IMR-90 (cell line): ENCODE data around the gene GPA33. TPM values are rescaled to one million over a fixed set of nuclear protein-coding genes. Genes with fewer than 3 reads are reported as not detected.

Source experiments
- ATAC-seq: fragments of 200-7000 bp; cut with Tn5 transposase; 2 replicates; pipeline ENCODE4 v1.9.1; 2020; ENCODE audit warnings: low read depth, mild to moderate bottlenecking, moderate library complexity
- BruUV-seq: library from RNA; stranded (reverse); fragments of 400-500 nt; replicated peaks from 2 replicates; lab custom pipeline; 2021; lab: Mats Ljungman, UMichigan
- CTCF ChIA-PET: fragments of 300-600 bp; formaldehyde crosslinking; extraction: SDS; loops from one replicate; lab custom pipeline; 2021; ENCODE audit warnings: antibody characterized with exemption; lab: Yijun Ruan, JAX
- POLR2A ChIA-PET: fragments of 300-600 bp; sonication (Branson Sonifier 250); formaldehyde crosslinking; loops from one replicate; lab custom pipeline; 2022; ENCODE audit warnings: antibody characterized with exemption; ENCODE audit not compliant: unreplicated experiment; lab: Charles Lee
- DNase-seq: peaks from one replicate; pipeline ENCODE4 v3.0.0; 2013
- H2AFZ ChIP-seq: replicated peaks from 2 replicates; pipeline ENCODE3; 2013; ENCODE audit warnings: low read length, mild to moderate bottlenecking; ENCODE audit not compliant: poor library complexity
- H2AK5ac ChIP-seq: 2 replicates; pipeline ENCODE4 v1.6.1; 2013; ENCODE audit warnings: low read depth, low read length, inconsistent platforms
- H2AK9ac ChIP-seq: replicated peaks from 2 replicates; pipeline ENCODE3; 2013; ENCODE audit warnings: mild to moderate bottlenecking, low read depth, low read length, moderate library complexity; ENCODE audit not compliant: poor library complexity
- H2BK120ac ChIP-seq: 2 replicates; pipeline ENCODE4 v1.6.1; 2013; ENCODE audit warnings: low read depth, low read length, inconsistent platforms
- H2BK15ac ChIP-seq: 3 replicates; pipeline ENCODE4 v1.6.1; 2013; ENCODE audit warnings: low read depth, low read length, inconsistent platforms
- H2BK20ac ChIP-seq: 2 replicates; pipeline ENCODE4 v1.6.1; 2013; ENCODE audit warnings: low read depth, mild to moderate bottlenecking, inconsistent platforms, low read length, moderate library complexity
- H2BK5ac ChIP-seq: 2 replicates; pipeline ENCODE4 v1.6.1; 2013; ENCODE audit warnings: mild to moderate bottlenecking, low read depth, low read length, inconsistent platforms; ENCODE audit not compliant: poor library complexity, severe bottlenecking
- H3K14ac ChIP-seq: replicated peaks from 2 replicates; pipeline ENCODE4 v1.6.1; 2013; ENCODE audit warnings: low read depth, low read length, inconsistent platforms
- H3K18ac ChIP-seq: 2 replicates; pipeline ENCODE4 v1.6.1; 2013; ENCODE audit warnings: low read depth, low read length, control low read depth
- H3K23ac ChIP-seq: 2 replicates; pipeline ENCODE4 v1.6.1; 2013; ENCODE audit warnings: low read depth, low read length, inconsistent platforms
- H3K27ac ChIP-seq: 2 replicates; pipeline ENCODE4 v1.5.1; 2013; ENCODE audit warnings: mild to moderate bottlenecking, control low read depth, low read length; ENCODE audit not compliant: insufficient read depth
- H3K27me3 ChIP-seq: 2 replicates; pipeline ENCODE4 v1.6.1; 2013; ENCODE audit warnings: low read length; ENCODE audit not compliant: control insufficient read depth, insufficient read depth
- H3K36me3 ChIP-seq: 2 replicates; pipeline ENCODE4 v1.6.1; 2013; ENCODE audit warnings: low read length, mixed read lengths; ENCODE audit not compliant: control insufficient read depth, insufficient read depth
- H3K4ac ChIP-seq: 2 replicates; pipeline ENCODE4 v1.6.1; 2013; ENCODE audit warnings: low read depth, low read length, inconsistent platforms
- H3K4me1 ChIP-seq: 2 replicates; pipeline ENCODE4 v1.6.1; 2013; ENCODE audit warnings: low read length, mixed read lengths; ENCODE audit not compliant: control insufficient read depth, insufficient read depth
- H3K4me2 ChIP-seq: 2 replicates; pipeline ENCODE4 v1.6.1; 2013; ENCODE audit warnings: low read depth, mild to moderate bottlenecking, control low read depth, low read length, moderate library complexity
- H3K4me3 ChIP-seq: 2 replicates; pipeline ENCODE4 v1.5.1; 2013; ENCODE audit warnings: low read depth, mild to moderate bottlenecking, control low read depth, low read length, moderate library complexity; ENCODE audit not compliant: insufficient read depth
- H3K56ac ChIP-seq: 2 replicates; pipeline ENCODE4 v1.6.1; 2013; ENCODE audit warnings: low read length, inconsistent platforms; ENCODE audit not compliant: insufficient read depth; ENCODE audit errors: extremely low read depth
- H3K79me1 ChIP-seq, 2 experiments: 2 replicates each; pipeline ENCODE4 v1.6.1; 2013; ENCODE audit warnings: low read length in 2 of 2, inconsistent platforms in 1 of 2, low read depth in 1 of 2
- H3K9ac ChIP-seq: 2 replicates; pipeline ENCODE4 v1.6.1; 2013; ENCODE audit warnings: low read depth, low read length, control low read depth
- H3K9me1 ChIP-seq: 2 replicates; pipeline ENCODE4 v1.6.1; 2013; ENCODE audit warnings: low read length, inconsistent platforms; ENCODE audit not compliant: insufficient read depth
- H3K9me3 ChIP-seq: 2 replicates; pipeline ENCODE4 v1.6.1; 2013; ENCODE audit warnings: low read length; ENCODE audit not compliant: control insufficient read depth, insufficient read depth
- H4K20me1 ChIP-seq: 2 replicates; pipeline ENCODE4 v1.6.1; 2013; ENCODE audit warnings: low read length, inconsistent platforms; ENCODE audit not compliant: insufficient read depth
- H4K5ac ChIP-seq: 2 replicates; pipeline ENCODE4 v1.6.1; 2013; ENCODE audit warnings: mild to moderate bottlenecking, low read depth, low read length, control low read depth
- H4K8ac ChIP-seq, 2 experiments: 2 replicates each; pipeline ENCODE4 v1.6.1; 2013; ENCODE audit warnings: low read depth in 2 of 2, low read length in 2 of 2, control low read depth in 1 of 2, inconsistent platforms in 1 of 2
- H4K91ac ChIP-seq: 2 replicates; pipeline ENCODE4 v1.6.1; 2013; ENCODE audit warnings: low read depth, low read length, inconsistent platforms; ENCODE audit not compliant: insufficient read depth
- BHLHE40 ChIP-seq: fragments of 150-350 bp; IDR thresholded peaks from 2 replicates; pipeline ENCODE4 v1.6.1; 2016; ENCODE audit warnings: mild to moderate bottlenecking, low read depth, low read length
- CEBPB ChIP-seq: IDR thresholded peaks from 2 replicates; pipeline ENCODE4 v1.6.1; 2012; ENCODE audit warnings: low read depth, low read length, improper control_type of control experiment
- CHD1 ChIP-seq: IDR thresholded peaks from 2 replicates; pipeline ENCODE4 v1.6.1; 2012; ENCODE audit warnings: low read depth, low read length, improper control_type of control experiment
- CTCF ChIP-seq: conservative IDR thresholded peaks from 2 replicates; pipeline ENCODE4 v1.5.1; 2012; ENCODE audit warnings: mild to moderate bottlenecking, low read depth, low read length, improper control_type of control experiment
- ELK1 ChIP-seq: fragments of 150-350 bp; IDR thresholded peaks from 2 replicates; pipeline ENCODE4 v1.6.1; 2016; ENCODE audit warnings: low read depth, mild to moderate bottlenecking, low read length, moderate library complexity, borderline replicate concordance
- FOS ChIP-seq: fragments of 150-350 bp; IDR thresholded peaks from 2 replicates; pipeline ENCODE4 v1.6.1; 2016; ENCODE audit warnings: low read depth, low read length
- MAFK ChIP-seq: IDR thresholded peaks from 2 replicates; pipeline ENCODE4 v1.6.1; 2012; ENCODE audit warnings: low read depth, low read length, improper control_type of control experiment
- MAZ ChIP-seq: IDR thresholded peaks from 2 replicates; pipeline ENCODE4 v1.6.1; 2012; ENCODE audit warnings: low read depth, mild to moderate bottlenecking, low read length, improper control_type of control experiment, moderate library complexity, borderline replicate concordance
- MXI1 ChIP-seq: IDR thresholded peaks from 2 replicates; pipeline ENCODE4 v1.6.1; 2012; ENCODE audit warnings: low read depth, mild to moderate bottlenecking, low read length, moderate library complexity, borderline replicate concordance
- NFE2L2 ChIP-seq: fragments of 150-350 bp; IDR thresholded peaks from 2 replicates; pipeline ENCODE4 v1.6.1; 2016; ENCODE audit warnings: low read depth, mild to moderate bottlenecking, low read length
- POLR2A ChIP-seq: IDR thresholded peaks from 2 replicates; pipeline ENCODE4 v1.6.1; 2012; ENCODE audit warnings: mild to moderate bottlenecking, low read depth, low read length
- RAD21 ChIP-seq: IDR thresholded peaks from 2 replicates; pipeline ENCODE4 v1.6.1; 2012; ENCODE audit warnings: low read length, improper control_type of control experiment
- RCOR1 ChIP-seq: IDR thresholded peaks from 2 replicates; pipeline ENCODE4 v1.6.1; 2012; ENCODE audit warnings: mild to moderate bottlenecking, low read length, improper control_type of control experiment; ENCODE audit not compliant: insufficient replicate concordance
- RFX5 ChIP-seq: IDR thresholded peaks from 2 replicates; pipeline ENCODE4 v1.8.0; 2012; ENCODE audit warnings: low read depth, mild to moderate bottlenecking, low read length, moderate library complexity
- SMC3 ChIP-seq: fragments of 150-350 bp; IDR thresholded peaks from 2 replicates; pipeline ENCODE4 v1.6.1; 2016; ENCODE audit warnings: low read depth, mild to moderate bottlenecking, antibody characterized with exemption, low read length, moderate library complexity
- USF2 ChIP-seq: fragments of 150-350 bp; IDR thresholded peaks from 2 replicates; pipeline ENCODE4 v1.6.1; 2017; ENCODE audit warnings: mild to moderate bottlenecking, antibody characterized with exemption, low read length, low read depth
- WGBS, 2 experiments: methylation state at CpG; one replicate each; pipeline versions ENCODE4 v1.1.5 to v1.1.7; 2013; ENCODE audit warnings: missing lambda C conversion rate in 2 of 2; ENCODE audit not compliant: insufficient read length in 1 of 2; ENCODE audit errors: extremely low coverage in 2 of 2; 5-methylcytosine and 5-hydroxymethylcytosine counted together
- dilution Hi-C: fragments of 300-500 bp; cut with HindIII; formaldehyde crosslinking; loops from one replicate; pipeline ENCODE4 v1.14.3; 2018; ENCODE audit warnings: low sequenced_read_pairs; ENCODE audit not compliant: unreplicated experiment
- in situ Hi-C: fragments of 300-500 bp; cut with MboI; formaldehyde crosslinking; loops from 3 replicates; pipeline ENCODE4 v1.14.3; 2019; ENCODE audit warnings: low sequenced_read_pairs, inconsistent platforms, mixed read lengths
- intact Hi-C: fragments of 100-400 bp; cut with micrococcal nuclease; formaldehyde crosslinking; loops from 2 replicates; pipeline ENCODE4 v1.10.0; 2022
- polyA plus RNA-seq, 3 experiments: library from polyadenylated mRNA; depleted of rRNA; stranded (reverse); fragments of >200 nt; gene quantifications; 2 replicates each; pipeline ENCODE4 v1.2.3, GENCODE V29; 2012; ENCODE audit warnings: low replicate concordance in 1 of 3
- total RNA-seq: library from RNA; depleted of rRNA; stranded (reverse); fragments of >200 nt; gene quantifications from 2 replicates; pipeline ENCODE4 v1.2.3, GENCODE V29; 2012

GPA33 gene
- total and polyA plus RNA-seq, 2 of the 4 experiments (the other 2 are of a cell fraction), result not detected

- WGBS, 2 experiments, result 91% methylated on average over 8 of the region's 13 CpGs; no CpG with 5 or more reads in 1 of the 2 experiments
- no TSS peak for BruUV-seq
These were observed 21.4 kb downstream of the GPA33 start for GRCh38 chr1:167068761-167069160.

More at GRCh38 chr1:167068761-167069160, 21.4 kb downstream of the GPA33 start:
- Histone ChIP-seq H3K27ac (no peak overlapping the region), H2AFZ (no peak overlapping the region), H3K4me1 (no peaks in the 10 kb centered on the region), H2AK9ac (no peak overlapping the region), H3K36me3 (no peaks in the 10 kb centered on the region), H3K56ac (no peak overlapping the region), H2BK5ac (no peak overlapping the region), H3K4me2 (no peak overlapping the region), H3K79me1 (no peaks in the 10 kb centered on the region), H4K20me1 (no peaks in the 10 kb centered on the region), H3K27me3 (peaks cover 15% of the 10 kb centered on the region), H3K18ac (no peak overlapping the region), H3K9me3 (no peaks in the 10 kb centered on the region), H3K23ac (no peak overlapping the region), H3K4ac (no peak overlapping the region), H3K9ac (no peak overlapping the region), H3K4me3 (no peak overlapping the region), H4K91ac (no peak overlapping the region), H2BK20ac (no peak overlapping the region), H2BK120ac (no peak overlapping the region), H3K9me1 (no peaks in the 10 kb centered on the region), H4K5ac (no peak overlapping the region), H2BK15ac (no peak overlapping the region), H2AK5ac (no peak overlapping the region), H4K8ac (no peak overlapping the region), H3K14ac (no peak overlapping the region)
- no peak for TF ChIP-seq BHLHE40
- TF ChIP-seq USF2, result no peak
- TF ChIP-seq CEBPB, result no peak
- TF ChIP-seq SMC3, result no peak
- TF ChIP-seq MXI1, result no peak
- TF ChIP-seq RCOR1, result no peak
- TF ChIP-seq RFX5, result no peak
- TF ChIP-seq ELK1, result no peak
- TF ChIP-seq CHD1, result no peak
- TF ChIP-seq FOS, result no peak
- no peak for TF ChIP-seq MAFK
- no peak for TF ChIP-seq NFE2L2
- no peak for TF ChIP-seq CTCF
- TF ChIP-seq POLR2A, result no peak
- no peak for TF ChIP-seq RAD21
- no peak for TF ChIP-seq MAZ
- DNase-seq (no peak), ATAC-seq (no peak)
- ChIA-PET CTCF (no interaction called here), POLR2A (no interaction called here)
- intact Hi-C loops, result loop anchor here (5.0 kb wide), 2 partner anchors 154 to 619 kb away; partner anchors contain the start of gene POU2F1
- in situ Hi-C loops, result loop anchor here (5.0 to 10.0 kb wide), 2 partner anchors 379 to 466 kb away; no protein-coding TSS in a partner anchor
- dilution Hi-C loops, result no loop called here
